Measurements from ENCODE around the gene KCNJ9.

DNA sequence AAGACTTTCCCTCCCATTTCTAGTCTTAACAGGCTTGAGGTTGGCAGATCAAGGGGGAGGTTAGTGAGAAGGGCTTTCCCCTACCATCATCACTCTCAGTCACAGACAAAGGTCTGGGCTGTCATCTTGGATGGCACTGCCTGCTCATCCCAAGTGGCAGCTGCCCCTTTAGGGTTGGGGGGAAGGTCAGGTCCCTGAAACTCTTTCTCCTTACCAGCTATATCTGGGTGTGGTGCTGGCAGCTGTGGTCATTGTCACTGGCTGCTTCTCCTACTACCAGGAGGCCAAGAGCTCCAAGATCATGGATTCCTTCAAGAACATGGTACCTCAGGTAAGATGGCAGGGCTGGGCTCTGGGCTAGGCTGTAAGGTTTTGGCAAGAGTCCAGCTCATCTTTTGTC, 42.4 kb downstream of the KCNJ9 start:
- TF ChIP-seq, protein P1, sequence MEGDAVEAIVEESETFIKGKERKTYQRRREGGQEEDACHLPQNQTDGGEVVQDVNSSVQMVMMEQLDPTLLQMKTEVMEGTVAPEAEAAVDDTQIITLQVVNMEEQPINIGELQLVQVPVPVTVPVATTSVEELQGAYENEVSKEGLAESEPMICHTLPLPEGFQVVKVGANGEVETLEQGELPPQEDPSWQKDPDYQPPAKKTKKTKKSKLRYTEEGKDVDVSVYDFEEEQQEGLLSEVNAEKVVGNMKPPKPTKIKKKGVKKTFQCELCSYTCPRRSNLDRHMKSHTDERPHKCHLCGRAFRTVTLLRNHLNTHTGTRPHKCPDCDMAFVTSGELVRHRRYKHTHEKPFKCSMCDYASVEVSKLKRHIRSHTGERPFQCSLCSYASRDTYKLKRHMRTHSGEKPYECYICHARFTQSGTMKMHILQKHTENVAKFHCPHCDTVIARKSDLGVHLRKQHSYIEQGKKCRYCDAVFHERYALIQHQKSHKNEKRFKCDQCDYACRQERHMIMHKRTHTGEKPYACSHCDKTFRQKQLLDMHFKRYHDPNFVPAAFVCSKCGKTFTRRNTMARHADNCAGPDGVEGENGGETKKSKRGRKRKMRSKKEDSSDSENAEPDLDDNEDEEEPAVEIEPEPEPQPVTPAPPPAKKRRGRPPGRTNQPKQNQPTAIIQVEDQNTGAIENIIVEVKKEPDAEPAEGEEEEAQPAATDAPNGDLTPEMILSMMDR (IDR thresholded peaks at IDR 0.05) = no peak
- no peak for TF ChIP-seq POLR2A (IDR thresholded peaks at IDR 0.05)

Data from right lobe of liver (tissue), 4 donors.